Measurements from ENCODE around the gene FAM171A2. TPM values are rescaled to one million over a fixed set of nuclear protein-coding genes. Genes with fewer than 3 reads are reported as not detected.
A peak's percentile ranks its signal among the peaks of the same experiment; 100 is the strongest.
"Not testable (repeated sequence)": the region's sequence is repeated elsewhere in the genome, so short reads cannot be mapped to it uniquely, and the experiment has no call there.

The FAM171A2 gene
- total RNA-seq, 1 donor from 2014 or later: 38.6 TPM

DNA sequence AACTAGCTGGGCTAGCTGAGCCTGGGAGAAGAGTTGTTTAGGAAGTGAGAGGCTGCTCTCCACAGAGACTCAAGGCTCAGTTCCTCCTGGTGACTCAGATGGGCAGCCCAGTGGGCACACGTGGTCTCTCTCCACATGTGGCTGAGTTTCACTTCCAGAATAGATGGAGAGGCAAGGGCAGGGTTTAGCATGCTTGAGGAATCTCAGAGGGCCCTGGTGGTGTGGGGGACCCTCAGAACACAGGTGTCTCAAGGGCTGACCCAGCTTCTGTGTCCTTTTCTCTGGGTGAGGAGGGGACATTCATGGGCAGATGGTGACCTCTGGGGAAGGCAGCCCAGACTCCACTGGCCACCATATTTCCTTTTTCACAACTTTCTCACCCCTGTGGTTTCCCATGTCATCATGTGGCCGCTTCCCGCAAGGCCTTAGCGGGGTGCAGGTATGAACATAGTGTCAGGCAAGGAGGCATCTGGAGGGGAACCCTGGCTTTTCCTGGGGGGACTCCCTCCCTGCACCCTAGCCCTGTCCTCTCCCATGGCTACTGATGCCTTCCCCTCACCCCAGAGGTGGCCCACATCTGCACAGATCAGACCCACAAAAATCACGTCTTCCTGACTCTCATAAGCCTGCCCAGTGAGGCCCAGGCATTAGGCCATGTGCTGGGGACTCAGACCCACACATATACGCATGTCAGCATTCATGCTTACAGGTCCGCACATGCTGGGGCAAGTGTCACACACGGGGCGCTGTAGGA, 15.2 kb downstream of the FAM171A2 start:
- H3K27me3 ChIP-seq (ENCODE audit: control insufficient read depth in 3 of 3, insufficient read depth in 3 of 3, low read length in 3 of 3): peaks cover 0 to 5% (median 0%) of the 10 kb centered on the region in 3 donors
- H3K27ac ChIP-seq (ENCODE audit: low read depth, low read length): no peak overlapping the region
- no peaks in the 10 kb centered on the region for H3K9me3 ChIP-seq (ENCODE audit: control insufficient read depth in 3 of 3, low read length in 3 of 3)
- peaks cover 29 to 40% (median 33%) of the 10 kb centered on the region in 3 donors for H3K36me3 ChIP-seq (ENCODE audit: control insufficient read depth in 3 of 3, insufficient read depth in 3 of 3, low read length in 3 of 3)
- no peak overlapping the region for H3K9ac ChIP-seq (ENCODE audit: low read depth in 1 of 3, low read length in 3 of 3)
- H3K4me3 ChIP-seq (ENCODE audit: low read length in 3 of 3): no peak overlapping the region
- peaks cover 16 to 32% (median 17%) of the 10 kb centered on the region in 3 donors for H3K4me1 ChIP-seq (ENCODE audit: control insufficient read depth in 3 of 3, insufficient read depth in 3 of 3, low read length in 3 of 3)

DNA sequence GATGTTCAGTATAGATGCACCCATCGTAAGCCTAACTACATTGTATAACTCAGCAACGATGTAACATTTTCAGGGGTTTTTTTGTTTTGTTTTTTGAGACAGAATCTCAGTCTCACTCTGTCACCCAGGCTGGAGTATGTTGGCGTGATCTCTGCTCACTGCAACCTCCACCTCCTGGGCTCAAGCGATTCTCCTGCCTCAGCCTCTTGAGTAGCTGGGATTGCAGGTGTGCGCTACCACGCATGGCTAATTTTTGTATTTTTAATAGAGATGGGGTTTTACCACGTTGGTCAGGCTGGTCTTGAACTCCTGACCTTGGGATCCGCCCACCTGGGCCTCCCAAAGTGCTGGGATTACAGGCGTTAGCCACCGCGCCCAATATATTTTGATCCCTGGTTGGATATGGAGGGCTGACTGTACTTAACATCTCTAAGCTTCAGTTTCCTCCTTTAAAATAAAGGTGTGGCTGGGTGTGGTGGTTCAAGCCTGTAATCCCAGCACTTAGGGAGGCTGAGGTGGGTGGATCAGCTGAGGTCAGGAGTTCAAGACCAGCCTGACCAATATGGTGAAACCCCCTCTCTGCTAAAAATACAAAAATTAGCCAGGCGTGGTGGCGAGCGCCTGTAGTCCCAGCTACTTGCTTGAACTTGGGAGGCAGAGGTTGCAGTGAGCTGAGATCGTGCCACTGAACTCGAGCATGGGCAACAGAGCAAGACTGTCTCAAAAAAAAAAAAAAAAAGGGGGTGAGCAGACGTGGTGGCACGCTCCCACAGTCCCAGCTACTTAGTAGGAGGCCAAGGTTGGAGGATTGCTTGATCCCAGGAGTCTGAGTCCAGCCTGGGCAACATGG, 16.2 kb downstream of the FAM171A2 start:
- H3K4me1 ChIP-seq (ENCODE audit: control insufficient read depth in 3 of 3, insufficient read depth in 3 of 3, low read length in 3 of 3): peaks cover 16 to 32% (median 17%) of the 10 kb centered on the region in 3 donors

DNA sequence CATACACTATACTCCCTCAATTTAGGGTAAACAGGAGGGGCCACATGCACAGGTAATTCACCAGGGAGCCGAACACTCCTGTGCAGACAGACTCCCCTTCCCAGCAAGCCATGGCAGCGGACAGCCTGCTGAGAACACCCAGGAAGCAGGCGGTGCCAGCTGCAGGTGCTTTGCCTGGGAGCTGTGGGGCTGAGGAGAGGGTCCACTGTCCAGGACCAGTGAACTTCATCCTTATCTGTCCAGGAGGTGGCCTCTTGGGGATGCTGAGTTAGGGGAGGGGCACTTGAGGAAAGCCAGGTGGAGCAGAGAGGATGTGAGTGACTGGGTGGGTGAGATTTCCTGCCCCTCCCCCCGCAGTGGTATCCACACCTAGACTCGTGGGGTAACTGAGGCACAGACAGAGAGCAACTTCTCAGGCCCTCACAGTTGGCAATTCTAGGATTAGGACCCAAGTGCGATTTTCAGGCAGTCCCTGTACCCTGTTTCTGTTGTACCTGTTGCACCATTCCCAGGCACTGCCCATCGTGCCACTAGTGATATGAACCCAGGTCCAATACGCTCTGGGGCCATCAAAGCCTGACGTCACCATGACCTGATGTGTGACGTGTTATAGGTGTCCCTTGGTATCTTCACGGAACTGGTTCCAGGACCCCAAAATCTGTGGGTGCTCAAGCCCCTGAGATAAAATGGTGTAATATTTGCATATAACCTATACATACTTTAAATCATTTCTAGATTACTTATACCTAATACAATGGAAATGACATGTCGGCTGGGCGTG, 17.4 kb downstream of the FAM171A2 start:
- Histone ChIP-seq H3K4me3 (ENCODE audit: low read length in 3 of 3) (peak overlapping the region; percentile 95 to 99 (median 96)), H3K9me3 (ENCODE audit: control insufficient read depth in 3 of 3, low read length in 3 of 3) (no peaks in the 10 kb centered on the region), H3K27me3 (ENCODE audit: control insufficient read depth in 3 of 3, insufficient read depth in 3 of 3, low read length in 3 of 3) (no peaks in the 10 kb centered on the region), H3K27ac (ENCODE audit: low read depth, low read length) (peak overlapping the region; percentile 81), H3K4me1 (ENCODE audit: control insufficient read depth in 3 of 3, insufficient read depth in 3 of 3, low read length in 3 of 3) (peaks cover 16 to 32% (median 17%) of the 10 kb centered on the region in 3 donors), H3K36me3 (ENCODE audit: control insufficient read depth in 3 of 3, insufficient read depth in 3 of 3, low read length in 3 of 3) (peaks cover 13 to 21% (median 18%) of the 10 kb centered on the region in 3 donors), H3K9ac (ENCODE audit: low read depth in 1 of 3, low read length in 3 of 3) (peak overlapping the region; percentile 91 to 94 (median 94))

More for the DNA sequence above, 16.2 kb downstream of the FAM171A2 start:
- H3K27ac ChIP-seq (ENCODE audit: low read depth, low read length); H3K9me3 ChIP-seq (ENCODE audit: control insufficient read depth in 3 of 3, low read length in 3 of 3); H3K9ac ChIP-seq (ENCODE audit: low read depth in 1 of 3, low read length in 3 of 3); H3K4me3 ChIP-seq (ENCODE audit: low read length in 3 of 3); H3K27me3 ChIP-seq (ENCODE audit: control insufficient read depth in 3 of 3, insufficient read depth in 3 of 3, low read length in 3 of 3): not testable (repeated sequence)
- H3K36me3 ChIP-seq (ENCODE audit: control insufficient read depth in 3 of 3, insufficient read depth in 3 of 3, low read length in 3 of 3): peaks cover 25 to 33% (median 29%) of the 10 kb centered on the region in 3 donors

DNA sequence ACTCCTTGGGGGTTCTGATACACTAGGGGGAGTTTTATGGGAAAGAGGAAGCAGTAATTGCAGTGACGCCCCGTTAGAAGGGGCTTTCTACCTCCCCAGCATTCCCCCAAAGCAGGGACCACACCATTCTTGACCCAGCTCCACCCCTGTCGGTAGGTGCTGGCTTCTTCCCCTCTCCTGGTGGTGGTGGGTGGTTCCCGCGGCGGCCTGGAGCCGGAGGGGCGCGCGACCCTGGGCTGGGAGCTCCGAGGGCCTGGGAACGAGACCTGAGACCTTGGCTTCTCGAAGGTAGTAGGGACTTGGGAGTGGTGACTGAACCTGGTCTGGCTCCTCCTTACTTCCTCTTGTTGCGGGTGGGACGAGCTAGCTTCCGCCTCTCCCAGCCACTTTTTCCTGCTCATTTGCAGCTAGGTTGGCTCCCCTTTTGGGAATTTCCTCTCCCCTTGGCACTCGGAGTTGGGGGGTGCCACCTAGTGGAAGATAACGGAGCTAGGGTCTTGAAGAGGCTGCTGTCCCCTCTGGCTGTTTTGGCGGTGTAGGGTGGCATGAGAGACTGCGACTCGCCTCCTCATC, 18.1 kb downstream of the FAM171A2 start:
- H3K9me3 ChIP-seq (ENCODE audit: control insufficient read depth in 3 of 3, low read length in 3 of 3): no peaks in the 10 kb centered on the region
- peaks cover 6 to 14% (median 10%) of the 10 kb centered on the region in 3 donors for H3K36me3 ChIP-seq (ENCODE audit: control insufficient read depth in 3 of 3, insufficient read depth in 3 of 3, low read length in 3 of 3)
- H3K9ac ChIP-seq (ENCODE audit: low read depth in 1 of 3, low read length in 3 of 3): peak overlapping the region; percentile 91 to 94 (median 94)
- H3K27me3 ChIP-seq (ENCODE audit: control insufficient read depth in 3 of 3, insufficient read depth in 3 of 3, low read length in 3 of 3): no peaks in the 10 kb centered on the region
- peaks cover 16 to 32% (median 17%) of the 10 kb centered on the region in 3 donors for H3K4me1 ChIP-seq (ENCODE audit: control insufficient read depth in 3 of 3, insufficient read depth in 3 of 3, low read length in 3 of 3)
- peak overlapping the region; percentile 81 for H3K27ac ChIP-seq (ENCODE audit: low read depth, low read length)
- H3K4me3 ChIP-seq (ENCODE audit: low read length in 3 of 3): peak overlapping the region; percentile 95 to 99 (median 96)

DNA sequence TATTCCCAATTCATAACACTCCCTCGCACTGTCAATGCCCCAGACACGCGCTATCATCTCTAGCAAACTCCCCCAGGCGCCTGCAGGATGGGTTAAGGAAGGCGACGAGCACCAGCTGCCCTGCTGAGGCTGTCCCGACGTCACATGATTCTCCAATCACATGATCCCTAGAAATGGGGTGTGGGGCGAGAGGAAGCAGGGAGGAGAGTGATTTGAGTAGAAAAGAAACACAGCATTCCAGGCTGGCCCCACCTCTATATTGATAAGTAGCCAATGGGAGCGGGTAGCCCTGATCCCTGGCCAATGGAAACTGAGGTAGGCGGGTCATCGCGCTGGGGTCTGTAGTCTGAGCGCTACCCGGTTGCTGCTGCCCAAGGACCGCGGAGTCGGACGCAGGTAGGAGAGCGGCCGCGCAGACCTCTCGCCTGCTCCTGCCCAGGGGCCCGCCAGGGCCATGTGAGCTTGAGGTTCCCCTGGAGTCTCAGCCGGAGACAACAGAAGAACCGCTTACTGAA, 18.7 kb downstream of the FAM171A2 start, which contains the start of gene GRN:
Gene GRN (plus strand): TSS at position 364 of the 515 bp plus-strand sequence. CDS start 3,863 bp downstream, outside the sequence.
- Histone ChIP-seq H3K9ac (ENCODE audit: low read depth in 1 of 3, low read length in 3 of 3) (peak within 1 kb of the TSS; percentile 91 to 94 (median 94)), H3K36me3 (ENCODE audit: control insufficient read depth in 3 of 3, insufficient read depth in 3 of 3, low read length in 3 of 3) (peaks cover 5 to 11% (median 8%) of the 10 kb centered on the region in 3 donors), H3K27me3 (ENCODE audit: control insufficient read depth in 3 of 3, insufficient read depth in 3 of 3, low read length in 3 of 3) (no peaks in the 10 kb centered on the region), H3K4me3 (ENCODE audit: low read length in 3 of 3) (peak within 1 kb of the TSS; percentile 95 to 99 (median 96)), H3K4me1 (ENCODE audit: control insufficient read depth in 3 of 3, insufficient read depth in 3 of 3, low read length in 3 of 3) (peaks cover 16 to 32% (median 17%) of the 10 kb centered on the region in 3 donors), H3K27ac (ENCODE audit: low read depth, low read length) (peak within 1 kb of the TSS; percentile 81), H3K9me3 (ENCODE audit: control insufficient read depth in 3 of 3, low read length in 3 of 3) (no peaks in the 10 kb centered on the region)

DNA sequence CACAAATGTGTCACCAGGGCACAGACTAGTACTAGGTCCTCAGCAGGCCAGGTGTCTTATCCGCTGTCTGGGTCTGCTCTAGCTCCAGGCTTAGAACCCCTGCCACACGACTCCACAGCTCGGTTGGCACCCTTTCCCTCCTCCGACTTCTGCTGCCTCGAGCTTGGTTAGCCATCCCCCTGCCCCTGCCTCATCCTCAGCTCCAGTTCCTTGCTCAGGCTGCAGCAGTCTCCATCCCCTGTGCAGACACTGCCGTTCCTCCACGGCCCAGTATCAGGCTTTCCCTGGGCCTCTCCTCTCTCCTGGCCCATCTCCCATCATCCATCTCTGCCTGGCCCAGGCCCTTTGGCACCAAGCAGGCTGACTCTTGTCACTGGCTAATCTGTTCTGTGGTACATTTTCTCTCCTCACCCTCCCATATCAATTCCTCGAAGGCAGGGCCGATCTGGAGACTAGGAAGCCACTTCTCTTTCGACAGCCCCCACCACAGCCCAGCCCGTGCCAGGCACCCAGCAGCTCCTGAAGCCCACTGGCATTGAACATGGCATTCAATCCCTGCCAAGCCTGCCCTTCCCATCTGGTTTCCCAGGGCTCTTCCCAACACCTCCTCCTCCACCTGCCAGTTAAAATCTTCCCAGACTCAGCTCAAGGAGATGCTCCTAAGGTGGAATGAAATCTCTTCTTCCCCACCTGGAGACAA, 20.0 kb downstream of the FAM171A2 start:
- H3K27me3 ChIP-seq (ENCODE audit: control insufficient read depth in 3 of 3, insufficient read depth in 3 of 3, low read length in 3 of 3): peaks cover 0 to under 1% (median 0%) of the 10 kb centered on the region in 3 donors
- H3K27ac ChIP-seq (ENCODE audit: low read depth, low read length): no peak overlapping the region
- no peaks in the 10 kb centered on the region for H3K36me3 ChIP-seq (ENCODE audit: control insufficient read depth in 3 of 3, insufficient read depth in 3 of 3, low read length in 3 of 3)
- H3K9me3 ChIP-seq (ENCODE audit: control insufficient read depth in 3 of 3, low read length in 3 of 3): no peaks in the 10 kb centered on the region
- H3K4me1 ChIP-seq (ENCODE audit: control insufficient read depth in 3 of 3, insufficient read depth in 3 of 3, low read length in 3 of 3): peaks cover 15 to 30% (median 17%) of the 10 kb centered on the region in 3 donors
- no peak overlapping the region for H3K4me3 ChIP-seq (ENCODE audit: low read length in 3 of 3)
- H3K9ac ChIP-seq (ENCODE audit: low read depth in 1 of 3, low read length in 3 of 3): no peak overlapping the region

DNA sequence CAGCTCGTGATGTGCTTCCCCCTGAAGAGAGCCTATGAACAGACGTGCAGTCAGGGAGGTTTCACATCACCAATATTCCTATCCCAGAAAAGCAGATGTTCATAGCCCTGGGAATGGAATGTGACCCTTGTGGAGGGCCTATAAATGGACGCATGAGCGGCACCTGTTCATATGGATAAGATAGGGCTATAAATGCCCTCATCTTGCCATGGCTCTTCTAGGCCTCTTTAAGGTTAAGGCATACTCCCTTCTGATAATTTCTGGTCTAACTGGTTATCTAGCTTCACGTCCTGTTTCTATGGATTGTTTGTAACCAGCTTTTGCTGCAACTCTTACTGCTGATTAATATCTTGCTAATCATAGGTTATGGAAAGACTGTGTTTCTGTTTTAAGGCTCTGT, 23.1 kb downstream of the FAM171A2 start:
- H3K9ac ChIP-seq (ENCODE audit: low read depth in 1 of 3, low read length in 3 of 3); H3K9me3 ChIP-seq (ENCODE audit: control insufficient read depth in 3 of 3, low read length in 3 of 3); H3K27me3 ChIP-seq (ENCODE audit: control insufficient read depth in 3 of 3, insufficient read depth in 3 of 3, low read length in 3 of 3); H3K27ac ChIP-seq (ENCODE audit: low read depth, low read length); H3K4me3 ChIP-seq (ENCODE audit: low read length in 3 of 3); H3K36me3 ChIP-seq (ENCODE audit: control insufficient read depth in 3 of 3, insufficient read depth in 3 of 3, low read length in 3 of 3): not testable (repeated sequence)
- peaks cover 6 to 16% (median 7%) of the 10 kb centered on the region in 3 donors for H3K4me1 ChIP-seq (ENCODE audit: control insufficient read depth in 3 of 3, insufficient read depth in 3 of 3, low read length in 3 of 3)

DNA sequence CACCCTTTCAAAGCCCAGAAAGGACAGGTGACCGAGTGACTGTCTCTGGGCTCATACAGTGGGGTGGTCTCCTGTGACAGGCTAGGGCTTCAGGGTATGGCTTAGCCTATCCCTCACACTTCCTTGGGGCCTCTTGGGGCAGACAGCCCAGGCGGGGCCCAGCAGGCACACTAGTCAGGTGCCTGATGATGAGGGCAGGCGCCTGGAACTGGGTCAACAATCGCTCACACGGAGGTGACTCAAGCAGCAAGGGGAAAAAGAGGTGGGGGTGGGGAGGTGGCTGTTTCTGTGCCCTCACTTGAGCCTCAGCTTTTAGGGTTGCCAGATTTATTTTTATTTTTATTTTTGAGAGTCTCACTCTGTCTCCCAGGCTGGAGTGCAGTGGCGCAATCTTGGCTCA, 25.0 kb downstream of the FAM171A2 start:
- Histone ChIP-seq H3K27me3 (ENCODE audit: control insufficient read depth in 3 of 3, insufficient read depth in 3 of 3, low read length in 3 of 3) (peaks cover 0 to 5% (median 0%) of the 10 kb centered on the region in 3 donors), H3K9ac (ENCODE audit: low read depth in 1 of 3, low read length in 3 of 3) (no peak overlapping the region), H3K27ac (ENCODE audit: low read depth, low read length) (no peak overlapping the region), H3K4me3 (ENCODE audit: low read length in 3 of 3) (no peak overlapping the region), H3K36me3 (ENCODE audit: control insufficient read depth in 3 of 3, insufficient read depth in 3 of 3, low read length in 3 of 3) (no peaks in the 10 kb centered on the region), H3K4me1 (ENCODE audit: control insufficient read depth in 3 of 3, insufficient read depth in 3 of 3, low read length in 3 of 3) (peaks cover 0 to 3% (median 0%) of the 10 kb centered on the region in 3 donors), H3K9me3 (ENCODE audit: control insufficient read depth in 3 of 3, low read length in 3 of 3) (no peaks in the 10 kb centered on the region)

Measured in skeletal muscle tissue (tissue), 4 donors.